ENCODE data around the gene ZCCHC17. TPM values are rescaled to one million over a fixed set of nuclear protein-coding genes. Genes with fewer than 3 reads are reported as not detected.

ZCCHC17 gene
- total and polyA plus RNA-seq, 10 donors, result 16.1 to 31.7 (median 20.3) TPM

DNA sequence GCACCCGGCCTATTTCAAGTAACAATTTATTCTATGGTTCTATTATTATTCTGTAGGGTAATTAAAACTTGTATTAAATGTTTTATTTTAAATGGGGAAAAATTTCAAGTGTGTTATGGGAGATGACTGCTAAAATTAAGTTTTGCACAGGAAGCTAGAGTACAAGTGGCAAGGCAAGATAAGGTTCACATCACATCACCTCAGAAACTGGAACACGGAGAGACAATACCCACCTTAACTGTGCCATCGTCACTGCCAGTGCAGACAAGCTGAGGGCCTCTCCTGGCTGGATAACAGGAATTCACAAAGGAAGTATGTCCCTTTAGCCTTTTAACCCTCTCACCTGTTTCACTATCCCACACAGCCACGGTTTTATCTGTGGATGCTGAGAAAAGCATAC lies 7.8 kb upstream of the ZCCHC17 start:
- intact Hi-C loops (cut with DNase I; ENCODE audit: low total_unique reads), result no loop called here
- Histone ChIP-seq H3K27ac (no peak overlapping the region), H3K4me1 (peaks cover 0 to 12% (median under 1%) of the 10 kb centered on the region in 6 donors), H3K4me3 (no peak overlapping the region), H3K36me3 (peaks cover 7 to 100% (median 76%) of the 10 kb centered on the region in 6 donors), H3K27me3 (replicated peaks in 1 of 7) (no peaks in the 10 kb centered on the region), H3K9me3 (no peaks in the 10 kb centered on the region)
- DNase-seq, result no peak
- TF ChIP-seq POLR2A (IDR thresholded peaks at IDR 0.05), result no peak
- no peak for TF ChIP-seq POLR2AphosphoS5 (IDR thresholded peaks at IDR 0.05)
- TF ChIP-seq, protein P1, sequence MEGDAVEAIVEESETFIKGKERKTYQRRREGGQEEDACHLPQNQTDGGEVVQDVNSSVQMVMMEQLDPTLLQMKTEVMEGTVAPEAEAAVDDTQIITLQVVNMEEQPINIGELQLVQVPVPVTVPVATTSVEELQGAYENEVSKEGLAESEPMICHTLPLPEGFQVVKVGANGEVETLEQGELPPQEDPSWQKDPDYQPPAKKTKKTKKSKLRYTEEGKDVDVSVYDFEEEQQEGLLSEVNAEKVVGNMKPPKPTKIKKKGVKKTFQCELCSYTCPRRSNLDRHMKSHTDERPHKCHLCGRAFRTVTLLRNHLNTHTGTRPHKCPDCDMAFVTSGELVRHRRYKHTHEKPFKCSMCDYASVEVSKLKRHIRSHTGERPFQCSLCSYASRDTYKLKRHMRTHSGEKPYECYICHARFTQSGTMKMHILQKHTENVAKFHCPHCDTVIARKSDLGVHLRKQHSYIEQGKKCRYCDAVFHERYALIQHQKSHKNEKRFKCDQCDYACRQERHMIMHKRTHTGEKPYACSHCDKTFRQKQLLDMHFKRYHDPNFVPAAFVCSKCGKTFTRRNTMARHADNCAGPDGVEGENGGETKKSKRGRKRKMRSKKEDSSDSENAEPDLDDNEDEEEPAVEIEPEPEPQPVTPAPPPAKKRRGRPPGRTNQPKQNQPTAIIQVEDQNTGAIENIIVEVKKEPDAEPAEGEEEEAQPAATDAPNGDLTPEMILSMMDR (IDR thresholded peaks at IDR 0.05 in 8 of 11, conservative IDR thresholded peaks at IDR 0.05 in 3 of 11), result no peak
- 39 to 58% (median 46%) methylated on average over 4 of the region's 4 CpGs for WGBS, 5 donors

DNA sequence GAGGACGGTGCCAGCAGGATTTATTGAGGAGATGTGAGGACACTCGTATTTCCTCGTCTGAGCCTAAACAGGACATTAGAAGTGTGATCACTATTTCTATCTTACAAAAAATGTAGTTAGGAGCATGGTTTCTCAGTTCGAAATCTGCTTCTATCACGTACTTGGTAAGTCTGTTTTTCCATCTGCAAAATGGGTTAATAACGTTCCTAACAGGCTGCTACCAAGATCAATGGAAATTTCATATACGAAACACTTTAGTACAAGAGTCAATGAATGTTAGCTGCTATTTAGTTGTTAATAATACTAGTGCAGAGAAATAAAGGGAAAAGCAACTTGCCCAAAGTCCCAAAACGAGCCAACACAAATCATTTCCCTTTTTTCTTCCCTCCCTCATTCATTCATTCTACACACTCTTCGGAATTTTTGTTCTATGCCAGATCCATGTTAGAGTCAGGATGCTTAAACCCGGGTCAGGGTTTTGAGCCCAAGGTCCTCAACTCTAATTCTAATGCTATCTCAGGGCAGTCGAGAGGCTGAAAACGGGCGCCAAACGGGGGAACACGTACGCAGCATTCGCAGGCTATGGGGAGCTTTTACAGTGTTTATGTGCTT lies 852 bp upstream of the ZCCHC17 start:
- peaks cover 2 to 42% (median 27%) of the 10 kb centered on the region in 6 donors for H3K36me3 ChIP-seq
- WGBS, 5 donors, result 12 to 18% (median 15%) methylated on average over 17 of the region's 17 CpGs
- intact Hi-C loops (cut with DNase I; ENCODE audit: low total_unique reads), result no loop called here

DNA sequence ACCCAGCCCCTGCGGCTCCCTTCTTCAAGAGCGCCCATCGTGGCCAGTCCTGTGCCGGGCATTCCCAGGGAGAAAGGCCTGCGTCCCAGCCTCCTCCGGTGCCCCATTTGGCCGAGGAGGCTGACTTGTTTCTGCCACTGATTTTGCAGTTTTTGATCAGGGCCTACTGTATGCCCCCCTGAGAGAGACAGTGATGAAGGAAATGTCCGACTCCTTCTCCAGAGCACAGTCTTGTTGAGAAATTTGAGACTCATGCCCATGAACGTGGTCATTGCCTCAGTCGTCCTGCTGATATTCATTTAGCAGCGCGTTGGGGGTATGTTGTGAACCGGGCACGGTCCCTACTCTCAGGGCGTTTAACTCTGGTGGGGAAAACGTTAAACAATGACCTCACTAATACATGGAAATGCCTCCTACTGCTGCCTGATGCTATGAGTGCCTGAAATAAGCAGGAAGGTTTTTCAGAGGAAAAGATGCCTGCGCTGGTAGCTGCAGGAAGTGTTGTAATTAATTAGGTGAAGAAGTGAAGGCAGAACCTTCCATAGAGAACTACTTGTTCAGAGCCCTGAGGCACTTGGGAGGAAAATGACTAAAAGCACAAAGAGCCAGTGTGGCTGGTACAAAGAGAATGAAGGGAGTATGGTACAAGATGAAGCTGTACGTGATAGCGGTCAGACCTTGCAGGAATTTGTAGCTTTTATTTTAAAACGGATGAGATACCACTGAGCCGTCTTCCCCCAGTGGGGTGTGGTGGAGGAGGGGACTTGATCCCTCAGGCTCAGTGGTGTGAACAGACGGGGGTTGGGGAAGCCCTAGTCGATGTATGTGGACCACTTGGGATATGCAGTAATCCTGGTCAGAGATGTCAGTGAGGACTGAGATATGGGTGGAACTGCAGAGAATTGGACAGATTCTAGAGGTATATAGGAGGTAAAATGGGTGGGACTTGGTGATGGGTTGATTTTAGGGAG lies 730 bp downstream of the ZCCHC17 start:
- Histone ChIP-seq H3K9me3 (no peaks in the 10 kb centered on the region), H3K27me3 (replicated peaks in 1 of 7) (no peaks in the 10 kb centered on the region), H3K4me1 (peaks cover 13 to 70% (median 47%) of the 10 kb centered on the region in 6 donors), H3K27ac (peak overlapping the region; percentile 85 to 96 (median 92)), H3K36me3 (peaks cover 0 to 26% (median 12%) of the 10 kb centered on the region in 6 donors), H3K4me3 (peak overlapping the region; percentile 71 to 99 (median 88))
- TF ChIP-seq POLR2AphosphoS5 (IDR thresholded peaks at IDR 0.05), result no peak
- TF ChIP-seq, protein P1 (IDR thresholded peaks at IDR 0.05 in 8 of 11, conservative IDR thresholded peaks at IDR 0.05 in 3 of 11), result no peak
- no peak for TF ChIP-seq POLR2A (IDR thresholded peaks at IDR 0.05)
- no peak for DNase-seq
- 4 to 9% (median 4%) methylated on average over 16 to 23 of the region's 23 CpGs for WGBS, 5 donors
- intact Hi-C loops (cut with DNase I; ENCODE audit: low total_unique reads), result no loop called here

More for the DNA sequence above, 852 bp upstream of the ZCCHC17 start:
- Histone ChIP-seq H3K4me3 (peak overlapping the region; percentile 79 to 99 (median 90)), H3K9me3 (no peaks in the 10 kb centered on the region), H3K27ac (peak overlapping the region; percentile 75 to 96 (median 92)), H3K27me3 (replicated peaks in 1 of 7) (no peaks in the 10 kb centered on the region), H3K4me1 (peaks cover 13 to 68% (median 47%) of the 10 kb centered on the region in 6 donors)
- TF ChIP-seq POLR2A (IDR thresholded peaks at IDR 0.05), result no peak
- TF ChIP-seq POLR2AphosphoS5 (IDR thresholded peaks at IDR 0.05), result no peak
- TF ChIP-seq, protein P1 (IDR thresholded peaks at IDR 0.05 in 8 of 11, conservative IDR thresholded peaks at IDR 0.05 in 3 of 11), result no peak
- DNase-seq, result no peak

Data from spleen (tissue), 11 donors.